ENCODE results near the gene ANGPTL1. TPM values are rescaled to one million over a fixed set of nuclear protein-coding genes. Genes with fewer than 3 reads are reported as not detected.

ANGPTL1 gene
- total and polyA plus RNA-seq, 2 of the 8 experiments (the other 6 are each of a cell fraction or from before 2014, with no cell fraction given): not detected

DNA sequence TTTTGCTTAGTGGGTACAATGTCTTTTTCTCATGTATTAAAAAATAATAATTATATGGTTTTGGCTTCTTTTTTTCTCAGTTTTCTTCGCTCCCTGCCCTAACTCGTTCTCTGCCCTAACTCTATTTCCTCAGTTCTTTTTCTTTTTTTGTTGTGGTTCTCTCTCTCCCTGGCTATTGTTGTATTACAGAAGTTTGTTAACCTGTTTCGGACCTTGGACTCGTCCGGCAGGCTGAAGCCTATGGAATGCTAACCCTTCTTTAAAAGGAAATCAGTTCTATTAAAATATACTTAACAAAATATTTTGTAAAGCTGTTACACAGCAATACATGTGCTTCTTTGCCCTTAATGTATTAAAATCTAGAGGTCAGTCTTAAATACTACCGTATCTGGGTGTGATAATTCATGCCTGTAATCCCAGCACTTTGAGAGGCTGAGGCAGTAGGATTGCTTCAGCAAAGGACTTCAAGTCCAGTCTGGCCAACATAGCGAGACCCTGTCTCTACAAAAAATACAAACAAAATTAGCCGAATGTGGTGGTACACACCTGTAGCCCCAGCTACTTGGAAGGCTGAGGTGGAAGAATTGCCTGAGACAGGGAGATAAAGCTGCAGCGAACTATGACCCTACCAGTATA lies 64.1 kb downstream of the ANGPTL1 start:
- no peaks in the 10 kb centered on the region for H3K9me3 ChIP-seq (ENCODE audit: insufficient read depth in 2 of 2, low read depth in 1 of 2, low read length in 1 of 2)
- H3K4me2 ChIP-seq (ENCODE audit: insufficient read depth in 1 of 2, low read depth in 2 of 2, low read length in 2 of 2): no peak overlapping the region
- H3K4ac ChIP-seq (replicated peaks; ENCODE audit: insufficient read length, low read depth, low read length): no peak overlapping the region
- H3K4me1 ChIP-seq (replicated peaks in 1 of 4; ENCODE audit: control insufficient read depth in 3 of 4, insufficient read depth in 4 of 4, low read length in 3 of 4): no peaks in the 10 kb centered on the region
- no peak overlapping the region for H3K23ac ChIP-seq (ENCODE audit: insufficient read length)
- H3K9ac ChIP-seq (replicated peaks in 1 of 4; ENCODE audit: extremely low read depth in 1 of 4, low read depth in 3 of 4, low read length in 3 of 4): no peak overlapping the region
- ChIA-PET POLR2A (ENCODE audit: partially characterized antibody) (no interaction called here), CTCF (ENCODE audit: partially characterized antibody) (interaction anchor here (0.6 to 1.2 kb wide), 2 partner anchors 52 to 197 kb away, joined by 3 read pairs; no protein-coding TSS in a partner anchor)
- H4K20me1 ChIP-seq (replicated peaks in 1 of 2; ENCODE audit: control insufficient read depth in 1 of 2, insufficient read depth in 2 of 2, low read length in 2 of 2): no peaks in the 10 kb centered on the region
- H3K36me3 ChIP-seq (ENCODE audit: control insufficient read depth in 2 of 4, insufficient read depth in 4 of 4, low read length in 3 of 4): peaks cover 0 to 5% (median 1%) of the 10 kb centered on the region in 4 experiments; a peak in 1 of 8 replicates
- DNase-seq (ENCODE audit: low read depth in 1 of 2, low spot score in 2 of 2) (no peak), FAIRE-seq (no peak)
- H3K23me2 ChIP-seq (ENCODE audit: low read depth, low read length): no peaks in the 10 kb centered on the region
- no peak overlapping the region for H3K56ac ChIP-seq (replicated peaks; ENCODE audit: insufficient read length, low read depth, low read length)
- no peak overlapping the region for H3K14ac ChIP-seq (ENCODE audit: insufficient read length)
- no peak overlapping the region for H4K8ac ChIP-seq (ENCODE audit: extremely low read depth, insufficient read depth, low read length)
- H2AK5ac ChIP-seq (ENCODE audit: low read depth, low read length): no peak overlapping the region
- no peak overlapping the region for H2BK15ac ChIP-seq (ENCODE audit: low read length)
- no peak overlapping the region for H3K4me3 ChIP-seq (ENCODE audit: extremely low read depth in 1 of 4, insufficient read depth in 2 of 4, low read depth in 3 of 4, low read length in 4 of 4)
- H4K5ac ChIP-seq (ENCODE audit: insufficient read length, low read depth, low read length): no peak overlapping the region
- H2BK12ac ChIP-seq (ENCODE audit: low read depth, low read length): no peak overlapping the region
- H2BK5ac ChIP-seq (ENCODE audit: low read depth, low read length): no peak overlapping the region
- H2BK20ac ChIP-seq (ENCODE audit: low read length): no peak overlapping the region
- H2BK120ac ChIP-seq (replicated peaks; ENCODE audit: low read depth, low read length): no peak overlapping the region
- H3K27ac ChIP-seq (ENCODE audit: low read depth, low read length): no peak overlapping the region
- no peak overlapping the region for H4K91ac ChIP-seq (replicated peaks; ENCODE audit: insufficient read length, low read length)
- H2AFZ ChIP-seq (ENCODE audit: low read length): no peak overlapping the region
- WGBS, 2 experiments (ENCODE audit: extremely low coverage in 1 of 2, insufficient coverage in 1 of 2, insufficient read length in 1 of 2, insufficient replicate concordance in 2 of 2, low coverage in 1 of 2, low lambda C conversion rate in 2 of 2, missing lambda C conversion rate in 1 of 2): 94% methylated on average over 9 of the region's 9 CpGs; no CpG with 5 or more reads in 1 of the 2 experiments
- H3K18ac ChIP-seq (ENCODE audit: extremely low read depth, low read length): no peak overlapping the region
- no peaks in the 10 kb centered on the region for H3K79me2 ChIP-seq (ENCODE audit: control insufficient read depth in 1 of 2, insufficient read depth in 2 of 2, low read length in 2 of 2)
- no peaks in the 10 kb centered on the region for H3K27me3 ChIP-seq (replicated peaks in 1 of 4; ENCODE audit: control insufficient read depth in 3 of 4, extremely low read depth in 1 of 4, insufficient read depth in 3 of 4, low read length in 3 of 4)
- H3K79me1 ChIP-seq (ENCODE audit: low read depth, low read length): no peaks in the 10 kb centered on the region
- TF ChIP-seq RFX5 (IDR thresholded peaks at IDR 0.05; ENCODE audit: borderline replicate concordance, low read depth, low read length) (no peak), SRF (IDR thresholded peaks at IDR 0.05; ENCODE audit: low read depth, low read length) (no peak), E2F6 (IDR thresholded peaks at IDR 0.05) (no peak), CBX8 (IDR thresholded peaks at IDR 0.05; ENCODE audit: borderline replicate concordance, low read depth, low read length) (no peak), TEAD4 (IDR thresholded peaks at IDR 0.05; ENCODE audit: low read depth, low read length) (no peak), SIN3A (conservative IDR thresholded peaks at IDR 0.05 in 1 of 2, IDR thresholded peaks at IDR 0.05 in 1 of 2; ENCODE audit: low read depth in 1 of 2, low read length in 2 of 2) (no peak), MAFK (IDR thresholded peaks at IDR 0.05; ENCODE audit: low read depth, low read length) (no peak), TAF1 (IDR thresholded peaks at IDR 0.05; ENCODE audit: low read depth, low read length) (no peak), SP4 (IDR thresholded peaks at IDR 0.05; ENCODE audit: low read length) (no peak), CBX5 (IDR thresholded peaks at IDR 0.05; ENCODE audit: low read depth, low read length) (no peak)
- TF ChIP-seq, protein P1, sequence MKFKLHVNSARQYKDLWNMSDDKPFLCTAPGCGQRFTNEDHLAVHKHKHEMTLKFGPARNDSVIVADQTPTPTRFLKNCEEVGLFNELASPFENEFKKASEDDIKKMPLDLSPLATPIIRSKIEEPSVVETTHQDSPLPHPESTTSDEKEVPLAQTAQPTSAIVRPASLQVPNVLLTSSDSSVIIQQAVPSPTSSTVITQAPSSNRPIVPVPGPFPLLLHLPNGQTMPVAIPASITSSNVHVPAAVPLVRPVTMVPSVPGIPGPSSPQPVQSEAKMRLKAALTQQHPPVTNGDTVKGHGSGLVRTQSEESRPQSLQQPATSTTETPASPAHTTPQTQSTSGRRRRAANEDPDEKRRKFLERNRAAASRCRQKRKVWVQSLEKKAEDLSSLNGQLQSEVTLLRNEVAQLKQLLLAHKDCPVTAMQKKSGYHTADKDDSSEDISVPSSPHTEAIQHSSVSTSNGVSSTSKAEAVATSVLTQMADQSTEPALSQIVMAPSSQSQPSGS (IDR thresholded peaks at IDR 0.05; ENCODE audit: low read length): no peak

Data from H1 (cell line).